ENCODE measurements around the gene CPLX4. TPM values are rescaled to one million over a fixed set of nuclear protein-coding genes. Genes with fewer than 3 reads are reported as not detected.

CPLX4 gene
- total RNA-seq, 2 donors from 2014 or later, result not detected

DNA sequence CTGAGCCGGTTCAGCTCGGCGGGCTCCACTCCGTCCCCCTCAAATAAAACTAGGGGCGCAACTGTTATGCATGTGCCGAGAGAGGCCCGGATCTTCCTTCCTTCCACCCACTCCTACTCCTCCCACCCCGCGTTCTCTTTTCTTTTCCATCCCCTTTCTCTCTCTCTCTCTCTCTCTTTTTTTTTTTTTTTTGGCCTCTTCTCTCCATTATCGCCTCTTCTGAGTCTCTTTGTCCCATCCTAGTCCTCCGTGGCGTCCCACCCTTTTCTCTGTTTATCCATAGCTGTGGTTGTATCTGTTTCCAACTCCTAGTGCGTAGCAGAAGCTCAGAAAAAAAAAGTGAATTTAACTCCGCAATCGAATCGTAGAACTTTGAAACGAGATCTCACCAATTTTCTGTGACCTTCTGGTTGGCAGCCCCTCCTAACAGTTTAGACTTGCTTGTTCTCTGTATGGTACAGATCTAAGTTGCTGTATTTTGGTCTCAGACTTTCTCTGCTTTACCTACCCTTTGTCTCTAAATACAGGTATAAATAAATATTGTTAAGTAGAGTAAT is 48.8 kb downstream of the CPLX4 start:
- no peak for ATAC-seq (ENCODE audit: insufficient number of reproducible peaks, low FRiP score, low read depth)
- DNase-seq (ENCODE audit: low spot score), result no peak
- no peaks in the 10 kb centered on the region for H3K36me3 ChIP-seq
- H3K4me3 ChIP-seq, result peak overlapping the region; percentile 29
- TF ChIP-seq, protein P1, sequence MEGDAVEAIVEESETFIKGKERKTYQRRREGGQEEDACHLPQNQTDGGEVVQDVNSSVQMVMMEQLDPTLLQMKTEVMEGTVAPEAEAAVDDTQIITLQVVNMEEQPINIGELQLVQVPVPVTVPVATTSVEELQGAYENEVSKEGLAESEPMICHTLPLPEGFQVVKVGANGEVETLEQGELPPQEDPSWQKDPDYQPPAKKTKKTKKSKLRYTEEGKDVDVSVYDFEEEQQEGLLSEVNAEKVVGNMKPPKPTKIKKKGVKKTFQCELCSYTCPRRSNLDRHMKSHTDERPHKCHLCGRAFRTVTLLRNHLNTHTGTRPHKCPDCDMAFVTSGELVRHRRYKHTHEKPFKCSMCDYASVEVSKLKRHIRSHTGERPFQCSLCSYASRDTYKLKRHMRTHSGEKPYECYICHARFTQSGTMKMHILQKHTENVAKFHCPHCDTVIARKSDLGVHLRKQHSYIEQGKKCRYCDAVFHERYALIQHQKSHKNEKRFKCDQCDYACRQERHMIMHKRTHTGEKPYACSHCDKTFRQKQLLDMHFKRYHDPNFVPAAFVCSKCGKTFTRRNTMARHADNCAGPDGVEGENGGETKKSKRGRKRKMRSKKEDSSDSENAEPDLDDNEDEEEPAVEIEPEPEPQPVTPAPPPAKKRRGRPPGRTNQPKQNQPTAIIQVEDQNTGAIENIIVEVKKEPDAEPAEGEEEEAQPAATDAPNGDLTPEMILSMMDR (IDR thresholded peaks at IDR 0.05), result no peak
- no peak overlapping the region for H3K27ac ChIP-seq
- no peaks in the 10 kb centered on the region for H3K9me3 ChIP-seq
- H3K27me3 ChIP-seq (replicated peaks; ENCODE audit: insufficient read depth), result peaks cover 44% of the 10 kb centered on the region
- H3K4me1 ChIP-seq (ENCODE audit: control insufficient read depth in 1 of 2, low read depth in 2 of 2), result peaks cover 10 to 36% of the 10 kb centered on the region in 2 donors

DNA sequence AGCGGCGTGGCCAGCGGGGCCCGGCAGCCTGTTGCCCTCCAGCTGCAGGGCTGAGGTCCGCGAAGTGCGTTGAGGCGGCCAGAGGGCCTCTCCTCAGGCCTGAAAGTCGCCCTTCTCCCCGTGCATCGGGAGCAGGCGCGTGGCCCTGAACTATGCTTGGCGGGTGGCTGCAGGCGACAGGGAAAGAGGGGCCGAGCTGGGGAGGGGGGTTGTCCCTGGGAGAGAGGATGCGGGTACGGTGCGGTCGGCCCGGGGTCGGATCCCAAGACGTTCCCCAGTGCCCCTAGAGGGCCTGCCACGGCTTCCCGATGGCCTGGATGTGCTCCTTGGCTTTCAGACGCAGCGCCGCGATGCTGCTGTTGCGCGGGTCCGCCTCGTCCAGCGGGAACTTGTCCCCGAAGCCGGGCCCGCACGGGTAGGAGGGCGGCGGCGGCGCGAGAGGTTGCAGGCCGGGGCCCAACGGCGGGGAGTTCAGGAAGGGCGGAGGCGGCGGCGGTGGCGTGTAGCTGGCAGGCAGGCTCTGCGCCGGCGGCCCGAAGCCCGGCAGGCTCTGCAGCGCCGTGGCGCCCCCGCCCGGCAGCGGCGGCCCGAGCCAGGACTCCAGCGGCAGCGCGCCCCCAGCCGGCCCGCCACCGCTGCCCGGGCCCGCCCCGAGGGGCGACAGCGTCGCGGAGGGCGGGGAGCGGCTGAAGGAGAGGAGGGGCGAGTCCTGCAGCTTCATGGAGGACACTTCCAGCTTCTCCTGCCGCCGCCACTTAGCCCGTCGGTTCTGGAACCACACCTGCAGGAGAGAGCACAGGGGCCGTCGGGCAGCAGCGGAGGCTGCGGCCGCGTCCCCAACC is 49.5 kb downstream of the CPLX4 start:
- TF ChIP-seq, protein P1 (IDR thresholded peaks at IDR 0.05), result no peak
- peaks cover 10 to 34% of the 10 kb centered on the region in 2 donors for H3K4me1 ChIP-seq (ENCODE audit: control insufficient read depth in 1 of 2, low read depth in 2 of 2)
- H3K36me3 ChIP-seq, result no peaks in the 10 kb centered on the region
- peaks cover 37% of the 10 kb centered on the region for H3K27me3 ChIP-seq (replicated peaks; ENCODE audit: insufficient read depth)
- H3K27ac ChIP-seq, result no peak overlapping the region
- ATAC-seq (ENCODE audit: insufficient number of reproducible peaks, low FRiP score, low read depth) (no peak), DNase-seq (ENCODE audit: low spot score) (no peak)
- peak overlapping the region; percentile 29 for H3K4me3 ChIP-seq
- H3K9me3 ChIP-seq, result no peaks in the 10 kb centered on the region

DNA sequence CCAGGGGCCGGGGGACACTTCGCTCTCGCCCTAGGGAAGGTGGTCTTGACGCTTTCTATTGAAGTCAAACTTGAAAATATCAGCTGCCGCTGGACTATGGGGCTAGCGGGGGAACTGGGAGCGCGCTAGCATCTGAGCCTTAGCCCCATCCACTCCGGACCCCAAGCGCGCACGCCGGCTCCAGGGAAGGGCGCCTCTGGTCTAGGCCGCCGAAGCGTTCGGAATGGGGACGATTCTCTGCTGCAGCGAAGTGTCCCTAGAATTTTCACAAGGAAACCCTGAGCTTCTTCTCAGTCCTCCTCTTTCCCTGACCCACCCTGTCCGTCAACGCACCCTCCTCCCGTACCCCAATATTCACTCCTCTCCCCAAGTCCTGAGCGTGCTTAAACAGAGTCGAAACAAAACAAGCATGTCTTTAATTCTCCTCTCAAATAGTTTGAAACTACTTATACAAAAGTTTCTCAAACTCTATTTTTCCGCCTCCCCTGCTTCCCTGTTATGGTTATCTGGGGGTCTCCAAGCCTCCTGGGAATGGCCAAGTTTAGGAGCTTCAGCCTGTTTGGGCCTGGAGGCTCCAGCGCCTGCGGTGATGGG is 50.2 kb downstream of the CPLX4 start:
- TF ChIP-seq, protein P1 (IDR thresholded peaks at IDR 0.05), result no peak
- no peak overlapping the region for H3K4me3 ChIP-seq
- H3K27ac ChIP-seq, result no peak overlapping the region
- peaks cover 6 to 27% of the 10 kb centered on the region in 2 donors for H3K4me1 ChIP-seq (ENCODE audit: control insufficient read depth in 1 of 2, low read depth in 2 of 2)
- H3K36me3 ChIP-seq, result no peaks in the 10 kb centered on the region
- peaks cover 32% of the 10 kb centered on the region for H3K27me3 ChIP-seq (replicated peaks; ENCODE audit: insufficient read depth)
- H3K9me3 ChIP-seq, result no peaks in the 10 kb centered on the region
- no peak for DNase-seq (ENCODE audit: low spot score)
- ATAC-seq (ENCODE audit: insufficient number of reproducible peaks, low FRiP score, low read depth), result no peak

- Histone ChIP-seq H3K27ac (no peak overlapping the region), H3K27me3 (replicated peaks; ENCODE audit: insufficient read depth) (peaks cover 30% of the 10 kb centered on the region), H3K4me1 (ENCODE audit: control insufficient read depth in 1 of 2, low read depth in 2 of 2) (peaks cover 4 to 21% of the 10 kb centered on the region in 2 donors), H3K4me3 (no peak overlapping the region), H3K36me3 (no peaks in the 10 kb centered on the region), H3K9me3 (no peaks in the 10 kb centered on the region)
- TF ChIP-seq, protein P1 (IDR thresholded peaks at IDR 0.05), result no peak
- ATAC-seq (ENCODE audit: insufficient number of reproducible peaks, low FRiP score, low read depth), result no peak
- no peak for DNase-seq (ENCODE audit: low spot score)
Observed at GRCh38 chr18:59267503-59268126, 50.8 kb downstream of the CPLX4 start.
